ENCODE measurements around the gene LRBA. TPM values are rescaled to one million over a fixed set of nuclear protein-coding genes. Genes with fewer than 3 reads are reported as not detected.

The LRBA gene
- total and polyA plus RNA-seq, 2 donors (not counting 3 experiments of a cell fraction or from before 2014, with no cell fraction given) = 18.0 to 35.1 TPM

DNA sequence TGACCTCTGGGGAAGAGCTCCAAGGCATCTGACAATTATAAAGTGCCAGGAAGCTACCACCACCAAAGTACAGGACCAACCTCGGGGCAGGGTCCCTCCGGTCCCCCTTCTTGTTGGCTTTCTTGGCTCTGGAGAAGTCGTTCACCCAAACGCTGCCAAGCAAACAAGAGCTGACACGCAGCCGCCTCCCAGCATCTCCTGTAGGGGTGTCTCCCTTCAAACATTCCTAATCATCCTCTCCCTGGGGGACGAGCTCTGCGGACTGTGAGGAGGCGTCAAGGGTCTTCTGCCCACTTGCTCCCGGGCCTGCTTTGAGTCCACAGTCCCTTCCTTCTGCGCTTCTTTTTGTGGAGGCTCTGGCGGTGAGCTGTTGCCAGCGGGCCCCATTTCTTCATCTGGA lies 592.0 kb downstream of the LRBA start:
- no peak for DNase-seq (ENCODE audit: low read depth, low spot score)
- no peaks in the 10 kb centered on the region for H3K9me3 ChIP-seq (replicated peaks; ENCODE audit: control insufficient read depth, insufficient read depth, low read length)
- no peaks in the 10 kb centered on the region for H3K4me1 ChIP-seq (ENCODE audit: control insufficient read depth, extremely low read depth, insufficient read depth, low read length)
- no peak overlapping the region for H3K27ac ChIP-seq (ENCODE audit: insufficient read depth, low read depth, low read length)
- no peaks in the 10 kb centered on the region for H3K79me2 ChIP-seq (ENCODE audit: control insufficient read depth, insufficient read depth, low read length)
- intact Hi-C loops (cut with micrococcal nuclease) (no loop called here), dilution Hi-C loops (cut with MboI; ENCODE audit: extremely low pct_ligation_motif_present, low sequenced_read_pairs) (no loop called here)
- no peaks in the 10 kb centered on the region for H3K27me3 ChIP-seq (ENCODE audit: control insufficient read depth in 2 of 2, insufficient read depth in 2 of 2, low read length in 2 of 2)
- no peak overlapping the region for H2AFZ ChIP-seq (ENCODE audit: low read depth, low read length)
- no peak overlapping the region for H3K9ac ChIP-seq (replicated peaks; ENCODE audit: extremely low read depth, insufficient read depth, low read length)
- no peak for FAIRE-seq
- no peaks in the 10 kb centered on the region for H3K9me1 ChIP-seq (replicated peaks; ENCODE audit: control insufficient read depth, extremely low read depth, insufficient read depth, low read length)
- no peaks in the 10 kb centered on the region for H4K20me1 ChIP-seq (replicated peaks; ENCODE audit: control insufficient read depth, extremely low read depth, insufficient read depth, low read length)
- H3K36me3 ChIP-seq (ENCODE audit: control insufficient read depth in 2 of 2, extremely low read depth in 1 of 2, insufficient read depth in 2 of 2, low read length in 2 of 2) = no peaks in the 10 kb centered on the region
- no peak for TF ChIP-seq JUN (IDR thresholded peaks at IDR 0.05; ENCODE audit: borderline replicate concordance, insufficient read depth, insufficient read length, low read depth)
- TF ChIP-seq GATA2 (IDR thresholded peaks at IDR 0.05; ENCODE audit: insufficient read depth, insufficient read length, low read depth, low read length) = no peak
- no peak for TF ChIP-seq POLR2A (IDR thresholded peaks at IDR 0.05; ENCODE audit: low read depth, low read length)
- no peak for TF ChIP-seq POLR2AphosphoS5 (IDR thresholded peaks at IDR 0.05; ENCODE audit: insufficient read depth, low read depth, low read length)
- no peak for TF ChIP-seq MYC (IDR thresholded peaks at IDR 0.05; ENCODE audit: low read depth, low read length)
- TF ChIP-seq, protein P1, sequence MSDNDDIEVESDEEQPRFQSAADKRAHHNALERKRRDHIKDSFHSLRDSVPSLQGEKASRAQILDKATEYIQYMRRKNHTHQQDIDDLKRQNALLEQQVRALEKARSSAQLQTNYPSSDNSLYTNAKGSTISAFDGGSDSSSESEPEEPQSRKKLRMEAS (IDR thresholded peaks at IDR 0.05; ENCODE audit: insufficient read depth, insufficient read length) = no peak
- TF ChIP-seq FOS (IDR thresholded peaks at IDR 0.05; ENCODE audit: borderline replicate concordance, insufficient read depth, low read length) = no peak
- no peak for TF ChIP-seq EZH2 (IDR thresholded peaks at IDR 0.05; ENCODE audit: borderline replicate concordance, low read depth, low read length, severe bottlenecking)
- TF ChIP-seq, protein P2, sequence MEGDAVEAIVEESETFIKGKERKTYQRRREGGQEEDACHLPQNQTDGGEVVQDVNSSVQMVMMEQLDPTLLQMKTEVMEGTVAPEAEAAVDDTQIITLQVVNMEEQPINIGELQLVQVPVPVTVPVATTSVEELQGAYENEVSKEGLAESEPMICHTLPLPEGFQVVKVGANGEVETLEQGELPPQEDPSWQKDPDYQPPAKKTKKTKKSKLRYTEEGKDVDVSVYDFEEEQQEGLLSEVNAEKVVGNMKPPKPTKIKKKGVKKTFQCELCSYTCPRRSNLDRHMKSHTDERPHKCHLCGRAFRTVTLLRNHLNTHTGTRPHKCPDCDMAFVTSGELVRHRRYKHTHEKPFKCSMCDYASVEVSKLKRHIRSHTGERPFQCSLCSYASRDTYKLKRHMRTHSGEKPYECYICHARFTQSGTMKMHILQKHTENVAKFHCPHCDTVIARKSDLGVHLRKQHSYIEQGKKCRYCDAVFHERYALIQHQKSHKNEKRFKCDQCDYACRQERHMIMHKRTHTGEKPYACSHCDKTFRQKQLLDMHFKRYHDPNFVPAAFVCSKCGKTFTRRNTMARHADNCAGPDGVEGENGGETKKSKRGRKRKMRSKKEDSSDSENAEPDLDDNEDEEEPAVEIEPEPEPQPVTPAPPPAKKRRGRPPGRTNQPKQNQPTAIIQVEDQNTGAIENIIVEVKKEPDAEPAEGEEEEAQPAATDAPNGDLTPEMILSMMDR (IDR thresholded peaks at IDR 0.05; ENCODE audit: extremely low read depth in 1 of 2, insufficient read depth in 1 of 2, low read depth in 1 of 2, low read length in 2 of 2) = no peak
- no TSS peak for BruUV-seq (replicated peaks)
- no peak overlapping the region for H3K4me2 ChIP-seq (ENCODE audit: insufficient read depth, low read length)
- no peak overlapping the region for H3K4me3 ChIP-seq (replicated peaks in 1 of 3; ENCODE audit: insufficient read depth in 1 of 3, low read depth in 1 of 3, low read length in 3 of 3)
- ChIA-PET CTCF (no interaction called here), POLR2A (no interaction called here)
